ENCODE data around the gene FOXJ3.

DNA sequence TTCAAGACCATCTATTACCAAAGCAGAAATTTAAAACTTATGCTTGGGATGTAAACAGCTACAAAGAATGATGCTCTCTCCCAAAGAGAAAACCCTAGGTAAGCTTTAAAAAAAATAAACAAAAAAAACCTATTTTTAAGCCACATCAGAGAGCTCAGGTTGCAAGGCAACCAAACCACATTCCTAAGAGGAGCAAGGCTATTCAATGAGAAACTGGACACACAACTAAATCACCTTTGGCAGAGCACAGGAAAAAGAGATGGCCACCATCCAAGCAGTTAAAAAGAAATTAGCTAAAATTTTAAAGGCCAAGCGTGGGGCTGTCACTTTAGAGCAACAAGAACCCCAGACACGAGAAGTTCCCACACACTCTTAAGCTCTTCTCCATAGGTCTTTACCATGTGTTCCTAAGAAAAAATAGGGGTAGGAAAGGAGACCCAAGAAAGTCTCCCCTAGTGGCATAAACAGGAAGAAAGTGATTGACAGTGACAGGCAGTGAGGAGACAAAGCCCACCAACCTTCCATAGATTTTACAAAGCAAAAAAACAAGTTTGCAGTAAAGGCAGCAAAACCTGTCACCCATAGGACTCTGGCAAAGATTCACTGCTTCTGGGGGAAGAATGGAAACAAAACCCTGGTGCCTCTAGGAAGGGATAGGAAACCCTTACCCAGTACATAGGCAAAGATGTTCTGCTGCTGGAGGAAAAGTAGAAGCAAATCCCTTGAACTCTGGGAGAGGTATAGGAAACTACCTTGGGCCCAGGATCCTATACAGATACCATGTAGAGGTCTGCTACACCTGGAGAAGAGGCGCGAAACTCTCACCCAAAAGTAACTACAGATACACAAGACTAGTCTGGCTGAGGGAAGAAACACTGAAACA is 68.5 kb downstream of the FOXJ3 start:
- TF ChIP-seq, protein P1, sequence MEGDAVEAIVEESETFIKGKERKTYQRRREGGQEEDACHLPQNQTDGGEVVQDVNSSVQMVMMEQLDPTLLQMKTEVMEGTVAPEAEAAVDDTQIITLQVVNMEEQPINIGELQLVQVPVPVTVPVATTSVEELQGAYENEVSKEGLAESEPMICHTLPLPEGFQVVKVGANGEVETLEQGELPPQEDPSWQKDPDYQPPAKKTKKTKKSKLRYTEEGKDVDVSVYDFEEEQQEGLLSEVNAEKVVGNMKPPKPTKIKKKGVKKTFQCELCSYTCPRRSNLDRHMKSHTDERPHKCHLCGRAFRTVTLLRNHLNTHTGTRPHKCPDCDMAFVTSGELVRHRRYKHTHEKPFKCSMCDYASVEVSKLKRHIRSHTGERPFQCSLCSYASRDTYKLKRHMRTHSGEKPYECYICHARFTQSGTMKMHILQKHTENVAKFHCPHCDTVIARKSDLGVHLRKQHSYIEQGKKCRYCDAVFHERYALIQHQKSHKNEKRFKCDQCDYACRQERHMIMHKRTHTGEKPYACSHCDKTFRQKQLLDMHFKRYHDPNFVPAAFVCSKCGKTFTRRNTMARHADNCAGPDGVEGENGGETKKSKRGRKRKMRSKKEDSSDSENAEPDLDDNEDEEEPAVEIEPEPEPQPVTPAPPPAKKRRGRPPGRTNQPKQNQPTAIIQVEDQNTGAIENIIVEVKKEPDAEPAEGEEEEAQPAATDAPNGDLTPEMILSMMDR (IDR thresholded peaks at IDR 0.05), result no peak
- TF ChIP-seq POLR2A (IDR thresholded peaks at IDR 0.05), result no peak

Measured in uterus (tissue), 2 donors.